OCI-LY7 (cell line): ENCODE measurements around the gene POLQ. TPM values are rescaled to one million over a fixed set of nuclear protein-coding genes. Genes with fewer than 3 reads are reported as not detected.

Experiments used
- BruUV-seq: library from RNA; stranded (reverse); fragments of 400-500 nt; replicated peaks from 2 replicates; lab custom pipeline; 2021; lab: Mats Ljungman, UMichigan
- CTCF ChIA-PET: fragments of 300-600 bp; sonication (Branson Sonifier 250); formaldehyde crosslinking; loops from one replicate; lab custom pipeline; 2022; ENCODE audit warnings: antibody characterized with exemption; ENCODE audit not compliant: unreplicated experiment; lab: Charles Lee
- POLR2A ChIA-PET: fragments of 300-600 bp; sonication (Branson Sonifier 250); formaldehyde crosslinking; loops from one replicate; lab custom pipeline; 2022; ENCODE audit warnings: antibody characterized with exemption; lab: Charles Lee
- DNase-seq: peaks from one replicate; pipeline ENCODE4 v3.0.0-alpha.2; 2015; ENCODE audit warnings: low spot score
- H2AFZ ChIP-seq: fragments of 200-600 bp; sonication (generic), shearing (Covaris generic); 2 replicates; pipeline ENCODE4 v1.6.1; 2014; ENCODE audit warnings: mild to moderate bottlenecking, antibody characterized with exemption, low read length, moderate library complexity
- H3K27ac ChIP-seq: fragments of 200-600 bp; sonication (generic); 2 replicates; pipeline ENCODE4 v1.5.1; 2014; ENCODE audit warnings: mixed run types, low read depth, mild to moderate bottlenecking, moderate library complexity, low read length, inconsistent platforms; ENCODE audit not compliant: poor library complexity, severe bottlenecking
- H3K36me3 ChIP-seq: fragments of 200-600 bp; sonication (generic); 2 replicates; pipeline ENCODE4 v1.6.1; 2014; ENCODE audit warnings: mild to moderate bottlenecking, antibody characterized with exemption, low read length, moderate library complexity, mixed read lengths; ENCODE audit not compliant: insufficient read depth
- H3K4me1 ChIP-seq: fragments of 200-600 bp; sonication (generic); 2 replicates; pipeline ENCODE4 v1.5.1; 2014; ENCODE audit warnings: mild to moderate bottlenecking, low read length; ENCODE audit not compliant: insufficient read depth, poor library complexity, severe bottlenecking
- H3K4me2 ChIP-seq: fragments of 200-600 bp; sonication (generic); 2 replicates; pipeline ENCODE4 v1.6.1; 2014; ENCODE audit warnings: mild to moderate bottlenecking, low read length
- H3K4me3 ChIP-seq: fragments of 200-600 bp; sonication (generic); 2 replicates; pipeline ENCODE4 v1.5.1; 2014; ENCODE audit warnings: mild to moderate bottlenecking, low read depth, low read length; ENCODE audit not compliant: poor library complexity, severe bottlenecking
- H3K79me2 ChIP-seq: fragments of 200-600 bp; sonication (generic); 2 replicates; pipeline ENCODE4 v1.6.1; 2016; ENCODE audit warnings: low read depth, mild to moderate bottlenecking, low read length, moderate library complexity, mixed read lengths; ENCODE audit not compliant: insufficient read depth
- H3K9me2 ChIP-seq: fragments of 200-600 bp; sonication (generic); 2 replicates; pipeline ENCODE4 v1.6.1; 2016; ENCODE audit warnings: mild to moderate bottlenecking, low read length, mixed read lengths; ENCODE audit not compliant: insufficient read depth
- H3K9me3 ChIP-seq: fragments of 200-600 bp; sonication (generic); 2 replicates; pipeline ENCODE4 v1.6.1; 2014; ENCODE audit warnings: mild to moderate bottlenecking, mixed run types, low read length, mixed read lengths
- H4K20me1 ChIP-seq: fragments of 200-600 bp; sonication (generic); 2 replicates; pipeline ENCODE4 v1.6.1; 2014; ENCODE audit warnings: mild to moderate bottlenecking, antibody characterized with exemption, low read length, moderate library complexity, mixed read lengths; ENCODE audit not compliant: insufficient read depth
- EZH2phosphoT487 ChIP-seq: fragments of 200-600 bp; sonication (generic); IDR thresholded peaks from 2 replicates; pipeline ENCODE4 v1.6.1; 2018; ENCODE audit warnings: low read depth, borderline replicate concordance, mild to moderate bottlenecking, mixed run types, antibody characterized with exemption, low read length, moderate library complexity, mixed read lengths
- intact Hi-C: fragments of 100-400 bp; cut with micrococcal nuclease; formaldehyde crosslinking; loops from one replicate; pipeline ENCODE4 v1.10.0; 2022; ENCODE audit not compliant: unreplicated experiment
- total RNA-seq, 2 experiments: library from RNA; depleted of rRNA in 1 of 2; stranded (reverse); fragments of >200 nt in 1 of 2; shearing (Covaris generic) in 1 of 2; gene quantifications; 2 replicates each; pipeline ENCODE4 v1.2.3, GENCODE V29; 2014 to 2022
- TF ChIP-seq, protein P1 (sequence below): fragments of 200-600 bp; sonication (generic); conservative IDR thresholded peaks from 2 replicates; pipeline ENCODE4 v1.5.1; 2014; ENCODE audit warnings: mild to moderate bottlenecking, antibody characterized with exemption, low read length, moderate library complexity, mixed read lengths

Gene POLQ
- total RNA-seq, 2 experiments from 2014 or later, result 50.9 to 61.1 TPM

DNA sequence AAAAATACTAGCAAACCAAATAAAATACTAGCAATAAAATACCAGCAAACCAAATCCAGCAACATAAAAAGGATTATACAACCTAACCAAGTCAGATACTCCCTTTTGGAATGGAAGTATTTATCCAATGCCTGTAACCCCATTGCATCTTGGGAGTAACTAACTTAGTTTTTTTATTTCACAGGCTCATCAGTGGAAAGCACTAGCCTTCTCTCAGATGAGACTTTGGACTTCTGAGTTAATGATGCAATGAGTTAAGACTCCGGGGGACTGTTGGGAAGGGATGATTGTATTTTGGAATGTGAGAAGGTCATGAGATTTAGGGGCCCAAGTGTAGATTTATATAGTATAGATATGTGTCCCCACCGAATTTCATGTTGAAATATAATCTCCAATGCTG is 41.2 kb downstream of the POLQ start:
- Histone ChIP-seq H3K4me3 (no peak overlapping the region), H2AFZ (no peak overlapping the region), H3K4me1 (no peaks in the 10 kb centered on the region), H3K9me3 (no peaks in the 10 kb centered on the region), H3K79me2 (no peaks in the 10 kb centered on the region), H3K36me3 (peaks cover 92% of the 10 kb centered on the region), H3K27ac (no peak overlapping the region), H3K4me2 (no peak overlapping the region), H4K20me1 (no peaks in the 10 kb centered on the region; the same call in 1 of the 2 replicates), H3K9me2 (no peaks in the 10 kb centered on the region)
- BruUV-seq, result no TSS peak
- ChIA-PET POLR2A (no interaction called here), CTCF (no interaction called here)
- intact Hi-C loops, result no loop called here
- TF ChIP-seq, protein P1, sequence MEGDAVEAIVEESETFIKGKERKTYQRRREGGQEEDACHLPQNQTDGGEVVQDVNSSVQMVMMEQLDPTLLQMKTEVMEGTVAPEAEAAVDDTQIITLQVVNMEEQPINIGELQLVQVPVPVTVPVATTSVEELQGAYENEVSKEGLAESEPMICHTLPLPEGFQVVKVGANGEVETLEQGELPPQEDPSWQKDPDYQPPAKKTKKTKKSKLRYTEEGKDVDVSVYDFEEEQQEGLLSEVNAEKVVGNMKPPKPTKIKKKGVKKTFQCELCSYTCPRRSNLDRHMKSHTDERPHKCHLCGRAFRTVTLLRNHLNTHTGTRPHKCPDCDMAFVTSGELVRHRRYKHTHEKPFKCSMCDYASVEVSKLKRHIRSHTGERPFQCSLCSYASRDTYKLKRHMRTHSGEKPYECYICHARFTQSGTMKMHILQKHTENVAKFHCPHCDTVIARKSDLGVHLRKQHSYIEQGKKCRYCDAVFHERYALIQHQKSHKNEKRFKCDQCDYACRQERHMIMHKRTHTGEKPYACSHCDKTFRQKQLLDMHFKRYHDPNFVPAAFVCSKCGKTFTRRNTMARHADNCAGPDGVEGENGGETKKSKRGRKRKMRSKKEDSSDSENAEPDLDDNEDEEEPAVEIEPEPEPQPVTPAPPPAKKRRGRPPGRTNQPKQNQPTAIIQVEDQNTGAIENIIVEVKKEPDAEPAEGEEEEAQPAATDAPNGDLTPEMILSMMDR, result no peak
- no peak for TF ChIP-seq EZH2phosphoT487
- DNase-seq, result no peak

DNA sequence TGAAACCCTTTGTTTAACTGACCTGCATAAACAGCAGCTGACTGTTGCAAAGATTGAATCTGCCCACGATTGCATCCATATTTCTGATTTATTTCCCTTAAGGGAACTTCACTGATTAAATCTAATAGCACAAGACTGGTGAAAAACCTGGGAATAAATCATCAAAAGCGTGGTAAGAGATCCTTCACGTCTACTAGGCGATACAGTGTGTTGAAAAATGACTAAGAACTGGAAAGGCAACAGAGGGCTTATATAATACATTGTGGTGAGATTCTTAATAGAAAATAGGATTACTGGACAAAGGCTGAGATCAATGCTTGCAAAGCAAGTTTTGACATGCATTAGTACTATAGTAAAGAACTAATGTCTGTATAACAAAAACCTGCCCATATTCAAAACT is 49.0 kb downstream of the POLQ start:
- DNase-seq, result no peak
- CTCF ChIA-PET, result no interaction called here
- TF ChIP-seq, protein P1, result no peak
- TF ChIP-seq EZH2phosphoT487, result no peak
- Histone ChIP-seq H3K36me3 (peaks cover 82% of the 10 kb centered on the region), H3K9me3 (no peaks in the 10 kb centered on the region), H3K4me3 (no peak overlapping the region), H2AFZ (no peak overlapping the region), H3K27ac (no peak overlapping the region), H3K9me2 (no peaks in the 10 kb centered on the region), H4K20me1 (no peaks in the 10 kb centered on the region), H3K79me2 (no peaks in the 10 kb centered on the region), H3K4me2 (no peak overlapping the region), H3K4me1 (no peaks in the 10 kb centered on the region)
- BruUV-seq, result TSS peak; percentile 17
- intact Hi-C loops, result no loop called here
- POLR2A ChIA-PET, result interaction anchor here (0.6 to 1.1 kb wide), 3 partner anchors 21 to 88 kb away, joined by 3 read pairs; no protein-coding TSS in a partner anchor

DNA sequence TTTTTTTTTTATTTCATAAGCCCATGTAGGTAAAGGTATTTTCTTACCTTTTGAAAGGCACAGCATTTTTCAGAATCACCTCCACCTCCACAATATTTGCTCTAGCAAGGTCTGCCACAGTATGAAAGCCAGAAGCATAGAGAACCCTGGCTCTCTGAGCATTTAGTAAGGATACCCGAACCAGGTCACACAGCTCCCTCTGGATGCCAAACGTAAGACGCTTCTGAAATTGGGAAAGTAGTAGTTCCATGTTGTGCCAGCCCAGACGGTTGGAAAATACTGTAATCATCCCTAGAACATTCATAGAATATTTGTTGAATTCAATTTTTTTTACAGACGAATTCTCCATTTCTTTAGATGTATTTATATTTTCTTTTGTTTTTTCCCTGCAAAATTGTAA is 52.4 kb downstream of the POLQ start:
- Histone ChIP-seq H3K27ac (no peak overlapping the region), H3K4me2 (no peak overlapping the region), H4K20me1 (no peaks in the 10 kb centered on the region), H3K4me3 (no peak overlapping the region), H3K9me2 (no peaks in the 10 kb centered on the region), H3K4me1 (no peaks in the 10 kb centered on the region), H2AFZ (no peak overlapping the region), H3K79me2 (no peaks in the 10 kb centered on the region), H3K9me3 (no peaks in the 10 kb centered on the region), H3K36me3 (peaks cover 89% of the 10 kb centered on the region)
- POLR2A ChIA-PET, result no interaction called here
- intact Hi-C loops, result no loop called here
- CTCF ChIA-PET, result no interaction called here
- BruUV-seq, result no TSS peak
- TF ChIP-seq EZH2phosphoT487, result no peak
- TF ChIP-seq, protein P1, result no peak
- DNase-seq, result no peak
